NCI-H446 (cell line): ENCODE data around the gene NAT14.

ENCODE experiments used
- DNase-seq, 2 experiments: peaks; one replicate each; lab custom pipeline; 2025; lab: John Stamatoyannopoulos, UW

The NAT14 gene

DNA sequence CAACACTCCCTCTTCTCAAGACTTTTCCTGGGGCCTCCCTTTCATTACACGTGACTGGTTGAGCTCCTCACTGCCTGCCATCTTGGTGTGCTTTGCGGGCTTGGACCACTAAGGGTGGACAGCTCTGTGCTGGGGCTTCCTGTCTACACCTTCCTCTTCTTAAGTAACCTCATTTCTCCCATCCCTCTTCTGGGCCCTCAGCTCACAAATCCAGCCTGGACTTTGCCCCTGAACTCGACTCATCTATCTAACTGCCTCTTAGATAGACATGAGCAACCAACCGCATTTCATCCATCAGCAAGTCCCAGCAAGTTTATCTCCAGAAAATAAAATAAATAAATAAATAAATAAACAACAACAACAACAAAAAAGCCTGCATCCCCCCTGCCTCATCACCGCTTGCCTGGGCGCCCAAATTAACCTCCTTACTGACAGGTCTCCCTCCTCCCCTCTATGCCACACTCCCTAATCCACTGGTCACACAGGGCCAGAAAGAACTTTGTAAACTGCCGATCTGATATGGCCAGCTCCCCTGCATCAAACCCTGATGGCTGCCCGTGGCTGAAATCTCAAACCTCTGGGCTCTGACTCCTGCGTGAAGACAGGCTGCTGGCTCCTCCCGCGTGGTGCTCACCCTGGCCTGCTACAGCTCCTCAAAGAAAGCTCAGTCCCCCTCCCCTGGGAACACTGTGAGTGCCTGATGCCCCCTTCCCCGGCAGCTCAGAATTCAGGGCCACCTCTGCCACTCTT lies 31.3 kb upstream of the NAT14 start:
- no peak for DNase-seq

DNA sequence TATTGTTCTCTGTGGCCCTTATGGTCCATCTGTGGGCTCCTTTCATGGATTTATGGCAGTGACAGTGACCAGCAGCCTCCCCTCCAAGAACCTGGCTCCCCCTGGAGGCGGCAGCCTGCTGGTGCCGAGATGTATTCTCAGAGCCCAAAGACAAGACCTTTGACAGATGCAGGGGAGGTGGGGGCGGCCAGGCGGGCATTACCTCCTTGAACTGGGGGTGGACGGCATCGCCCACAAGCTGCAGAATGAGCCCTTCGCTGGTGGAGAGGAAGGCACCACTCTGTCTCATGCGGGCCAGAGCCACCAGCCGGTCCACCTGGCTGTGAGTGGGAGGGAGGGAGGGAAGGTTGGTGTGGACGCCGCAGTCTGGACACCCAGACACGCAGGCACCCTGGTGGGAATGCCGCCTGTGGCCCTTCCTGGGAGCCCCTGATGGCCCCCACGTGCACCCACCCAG lies 30.2 kb upstream of the NAT14 start:
- no peak for DNase-seq

DNA sequence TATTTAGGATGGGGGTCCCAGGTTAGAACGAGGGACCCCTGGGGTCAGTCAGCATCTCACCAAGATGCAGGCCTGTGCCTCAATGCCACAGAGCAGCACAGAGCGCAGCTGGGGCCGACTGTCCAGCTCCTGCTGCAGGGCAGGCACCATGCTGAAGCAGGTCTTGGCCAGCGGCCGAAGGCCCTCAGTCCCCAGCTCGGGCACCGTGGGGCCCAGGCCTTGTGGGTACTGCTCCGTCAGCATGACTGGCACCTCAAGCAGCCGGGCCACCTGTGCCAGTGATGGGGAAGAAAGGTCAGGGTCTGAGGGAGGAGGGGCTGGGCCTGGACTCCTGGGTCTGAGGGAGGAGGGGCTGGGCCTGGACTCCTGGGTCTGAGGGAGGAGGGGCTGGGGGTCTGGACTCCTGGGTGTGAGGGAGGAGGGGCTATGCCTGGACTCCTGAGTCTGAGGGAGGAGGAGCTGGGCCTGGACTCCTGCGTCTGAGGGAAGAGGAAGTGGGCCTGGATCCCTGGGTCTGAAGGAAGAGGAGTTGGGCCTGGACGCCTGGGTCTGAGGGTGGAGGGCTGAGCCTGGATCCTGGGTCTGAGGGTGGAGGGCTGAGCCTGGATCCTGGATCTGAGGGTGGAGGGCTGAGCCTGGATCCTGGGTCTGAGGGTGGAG lies 29.3 kb upstream of the NAT14 start:
- DNase-seq = no peak

DNA sequence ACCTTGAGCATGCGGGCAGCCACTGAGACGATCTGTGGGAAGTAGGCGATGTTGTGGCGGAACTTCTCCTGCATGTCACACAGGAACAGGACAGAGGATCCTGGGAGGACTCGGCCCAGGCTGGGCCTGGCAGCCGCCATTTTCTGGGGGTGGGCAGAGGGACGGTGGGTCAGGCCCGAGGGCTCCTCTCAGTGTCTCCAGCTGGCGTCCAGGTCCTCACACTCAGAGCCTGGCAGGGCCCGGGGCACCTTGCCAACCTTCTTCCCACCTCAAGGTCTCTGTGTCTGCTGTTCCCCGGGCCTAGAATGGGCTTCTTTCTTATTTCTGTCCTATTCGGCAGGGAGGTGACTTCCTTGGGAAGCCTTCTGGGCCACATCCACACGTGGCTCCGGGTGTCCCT lies 28.6 kb upstream of the NAT14 start:
- DNase-seq = no peak

DNA sequence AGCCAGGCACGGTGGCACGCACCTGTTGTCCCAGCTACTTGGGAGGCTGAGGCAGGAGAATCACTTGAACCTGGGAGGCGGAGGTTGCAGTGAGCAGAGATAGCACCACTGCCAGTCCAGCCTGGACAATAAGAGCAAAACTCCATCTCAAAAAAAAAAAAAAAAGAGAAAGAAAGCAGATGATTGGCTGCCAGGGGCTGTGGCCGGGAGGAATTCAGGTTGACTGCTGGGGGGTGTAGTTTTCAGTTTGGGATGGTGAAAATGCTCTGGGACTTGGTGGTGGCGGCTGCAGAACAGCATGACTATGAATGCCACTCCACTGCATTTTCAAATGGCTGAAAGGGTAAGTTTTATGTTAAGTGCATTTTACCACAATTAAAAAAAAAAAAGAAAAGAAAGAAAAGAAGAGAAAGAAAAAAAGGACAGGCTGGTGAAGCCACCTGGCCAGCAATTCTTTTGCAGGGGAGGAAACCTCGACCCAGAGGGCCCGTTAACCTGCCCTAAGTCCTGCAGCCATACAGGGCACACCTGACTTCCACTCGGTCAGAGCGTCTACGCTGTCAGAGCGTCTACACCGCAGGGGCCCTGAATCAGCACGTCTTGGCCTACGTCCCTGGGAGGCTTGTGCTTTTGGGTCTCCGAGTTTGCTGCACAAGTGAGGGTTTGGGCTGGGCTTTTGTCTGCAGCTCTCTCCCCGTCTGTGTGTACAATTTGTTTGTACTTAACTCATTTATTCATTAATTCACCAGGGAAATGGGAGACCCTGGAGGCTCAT lies 27.1 kb upstream of the NAT14 start:
- DNase-seq = no peak

DNA sequence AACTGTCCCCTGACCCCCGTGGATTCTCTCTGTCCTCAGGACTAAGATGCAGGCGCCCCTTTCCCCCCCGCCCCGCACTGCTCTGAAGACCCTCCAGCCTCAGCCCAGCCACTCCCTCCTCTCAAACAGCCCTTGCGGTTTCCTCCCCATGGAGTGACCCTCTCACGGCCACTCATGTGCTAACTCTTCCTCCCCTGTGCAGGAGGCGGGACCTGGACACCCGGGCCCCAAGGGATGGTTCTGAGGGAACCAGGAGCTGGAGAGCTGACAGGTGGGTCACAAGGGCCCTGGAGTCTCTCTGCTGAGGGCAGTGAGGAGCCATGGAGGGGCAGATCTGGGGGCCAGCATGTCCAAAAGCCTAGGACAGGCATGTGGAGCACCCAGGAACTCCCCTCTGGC lies 25.4 kb upstream of the NAT14 start:
- DNase-seq = no peak

DNA sequence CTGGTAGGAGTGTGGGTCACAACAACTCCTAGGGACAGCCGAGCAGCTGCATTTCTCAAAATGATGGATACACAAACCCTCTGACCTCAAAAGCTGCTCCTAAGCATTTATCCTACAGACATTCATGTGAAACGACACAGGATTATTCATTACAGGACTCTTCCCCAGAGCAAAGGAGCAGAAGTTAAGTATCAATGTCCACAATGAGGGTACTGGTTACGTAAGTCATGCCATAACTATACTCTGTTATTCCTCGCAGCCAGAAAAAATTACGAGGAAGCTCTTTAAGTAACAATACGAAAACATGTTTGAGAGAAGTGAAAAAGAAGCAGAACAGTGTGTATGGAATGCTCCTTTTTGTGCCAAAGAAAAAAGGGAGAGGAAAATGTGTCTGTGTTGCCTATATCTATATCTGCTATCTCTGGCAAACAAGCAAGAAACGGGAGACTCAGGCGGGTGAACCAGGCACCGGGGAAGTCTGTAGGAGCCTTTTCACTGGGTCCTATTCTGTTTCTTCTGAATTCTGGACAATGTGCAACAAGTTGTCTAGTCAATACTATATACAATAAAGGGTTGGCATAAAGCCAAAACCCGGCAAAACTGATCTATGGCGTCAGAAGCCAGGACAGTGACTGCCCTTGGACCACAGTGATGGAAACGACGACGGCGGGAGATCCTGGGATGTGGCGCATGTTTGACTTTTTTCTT lies 24.9 kb upstream of the NAT14 start:
- peak in 1 of 2 experiments; percentile 34 for DNase-seq

DNA sequence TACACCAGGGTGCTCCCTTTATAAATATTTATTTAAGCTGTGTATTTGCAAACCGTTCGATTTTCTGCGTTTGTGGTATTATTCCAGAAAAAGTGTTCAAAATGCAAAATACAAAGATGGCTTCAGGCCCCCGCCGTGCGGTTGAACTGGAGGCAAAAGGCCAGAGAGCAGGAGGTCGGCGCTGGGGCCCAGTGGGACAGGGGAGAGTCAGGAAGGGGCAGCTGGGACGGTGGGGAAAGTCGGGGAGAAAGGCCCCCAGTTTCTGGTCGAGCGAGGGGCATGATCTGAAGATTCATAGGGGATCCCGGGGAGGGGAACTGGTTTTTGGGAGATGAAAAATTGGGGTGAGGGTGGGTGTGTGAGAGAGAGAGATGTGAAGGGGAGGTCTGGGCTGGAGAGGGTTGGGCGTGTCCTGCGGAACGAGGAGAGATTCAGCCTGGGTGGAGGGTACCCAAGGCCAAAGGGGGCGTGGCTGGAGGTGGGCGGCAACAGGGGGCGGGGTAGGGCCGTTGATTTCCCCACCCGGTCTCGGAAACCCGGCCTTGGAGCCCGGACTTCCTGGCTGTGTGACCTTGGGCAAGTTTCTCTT lies 24.2 kb upstream of the NAT14 start:
- DNase-seq = peak; percentile 60 to 83

DNA sequence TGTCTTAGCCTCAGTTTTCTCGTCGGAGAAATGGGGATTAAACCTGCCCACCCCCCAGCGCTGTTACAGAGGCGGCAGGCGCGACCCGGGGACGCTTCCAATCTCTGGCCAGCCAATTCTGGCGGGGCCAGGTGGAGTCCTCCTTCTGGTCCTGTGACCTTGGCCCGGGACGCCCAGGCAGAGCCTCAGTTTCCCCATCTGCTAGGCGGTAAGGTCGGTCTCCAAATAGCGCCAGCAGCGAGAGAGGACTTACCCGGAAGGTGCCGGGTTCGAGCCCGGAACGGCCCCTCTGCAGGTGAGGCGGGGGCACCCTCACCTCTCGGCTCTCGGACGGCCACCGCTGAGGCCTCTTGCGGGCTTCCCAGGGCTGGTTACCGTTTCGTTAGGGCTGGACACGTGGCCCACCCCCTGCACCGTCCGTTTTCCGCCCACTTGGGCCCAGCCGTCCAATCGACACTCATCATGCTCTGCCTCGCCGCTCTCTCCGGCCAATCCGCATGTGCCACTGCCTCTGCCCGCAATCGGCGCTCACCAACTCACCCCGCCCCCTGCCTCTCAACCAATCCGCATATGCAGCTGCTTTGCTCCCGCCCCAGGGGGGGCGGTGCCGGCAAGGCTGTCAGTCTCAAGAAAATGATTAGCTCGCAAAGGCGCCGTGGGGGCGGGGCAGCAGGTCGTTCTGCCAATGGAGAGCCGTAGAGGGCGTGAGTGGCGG lies 23.6 kb upstream of the NAT14 start, which contains the start of gene ISOC2:
Gene ISOC2, minus strand, starts transcription at position 384 of the 715 bp plus-strand sequence. CDS start 5,156 bp downstream, outside the sequence.
- DNase-seq = peak; percentile 99 to 100

DNA sequence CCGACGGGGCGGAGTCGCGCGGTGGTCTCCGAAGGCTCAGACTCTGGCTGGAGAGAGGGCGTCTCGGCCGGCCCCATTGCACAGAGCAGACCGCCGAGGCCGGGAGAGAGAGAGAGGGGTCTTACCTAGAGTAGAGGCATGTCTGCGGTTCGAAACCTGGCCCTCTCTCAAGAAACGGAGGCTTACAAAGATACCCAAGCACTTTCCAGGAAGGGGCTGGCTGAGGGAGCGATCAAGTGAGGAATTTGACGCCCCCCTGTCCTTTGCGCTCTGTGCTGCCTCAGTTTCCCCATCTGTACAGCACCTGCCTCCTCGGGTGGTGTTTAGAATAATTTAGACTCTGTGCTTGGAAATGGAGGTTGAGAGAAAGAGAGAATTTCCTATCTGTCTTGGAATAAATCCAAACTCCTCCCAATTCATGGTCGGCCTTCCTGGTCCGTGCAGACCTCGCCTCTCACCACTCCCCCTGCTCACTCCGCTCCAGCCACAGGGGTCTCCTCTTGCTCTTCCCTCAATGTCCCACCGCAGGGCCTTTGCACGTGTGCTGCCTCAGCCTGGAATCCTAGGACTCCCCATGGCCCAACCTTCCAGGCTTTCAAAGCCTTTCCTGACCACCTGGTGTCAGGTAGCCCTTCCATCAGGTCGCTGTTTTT lies 22.9 kb upstream of the NAT14 start:
- peak in 1 of 2 experiments; percentile 59 for DNase-seq

DNA sequence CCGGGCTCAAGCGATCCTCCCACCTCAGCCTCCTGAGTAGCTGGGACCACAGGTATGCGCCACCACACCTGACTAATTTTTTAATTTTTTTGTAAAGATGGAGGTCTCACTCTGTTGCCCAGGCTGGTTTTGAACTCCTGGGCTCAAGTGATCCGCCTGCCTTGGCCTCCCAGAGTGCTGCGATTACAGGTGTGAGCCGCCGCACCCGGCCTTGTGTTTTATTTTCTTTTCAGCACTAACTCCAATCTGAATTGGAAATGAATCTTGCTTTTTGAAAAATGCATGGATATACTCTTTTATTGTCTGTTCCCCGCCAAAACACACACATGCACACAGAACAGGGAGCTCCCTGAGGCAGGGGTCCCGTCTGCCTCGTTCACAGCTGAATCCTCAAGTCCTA lies 22.3 kb upstream of the NAT14 start:
- no peak for DNase-seq

DNA sequence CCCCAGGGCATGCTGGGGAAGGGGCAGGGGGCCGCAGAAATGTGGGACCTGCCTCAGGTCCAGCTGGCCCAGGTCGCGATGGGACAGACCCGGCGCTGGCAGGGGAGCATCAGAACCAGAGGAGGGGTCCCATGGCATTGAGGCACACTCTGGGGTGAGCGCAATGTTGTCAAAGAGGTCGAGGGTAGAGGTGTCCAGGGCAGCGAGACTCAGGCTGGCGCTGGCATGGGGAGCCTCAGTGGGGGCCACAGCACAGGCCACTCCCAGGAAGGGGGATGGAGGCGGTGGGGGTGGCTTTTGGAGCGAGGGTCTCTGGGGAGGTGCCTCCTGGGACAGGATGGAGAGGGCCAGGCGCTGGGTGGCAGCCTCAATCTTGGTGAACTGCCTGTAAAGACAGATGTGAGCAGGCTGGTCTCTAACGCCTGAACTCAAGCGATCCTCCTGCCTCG lies 21.4 kb upstream of the NAT14 start:
- no peak for DNase-seq

DNA sequence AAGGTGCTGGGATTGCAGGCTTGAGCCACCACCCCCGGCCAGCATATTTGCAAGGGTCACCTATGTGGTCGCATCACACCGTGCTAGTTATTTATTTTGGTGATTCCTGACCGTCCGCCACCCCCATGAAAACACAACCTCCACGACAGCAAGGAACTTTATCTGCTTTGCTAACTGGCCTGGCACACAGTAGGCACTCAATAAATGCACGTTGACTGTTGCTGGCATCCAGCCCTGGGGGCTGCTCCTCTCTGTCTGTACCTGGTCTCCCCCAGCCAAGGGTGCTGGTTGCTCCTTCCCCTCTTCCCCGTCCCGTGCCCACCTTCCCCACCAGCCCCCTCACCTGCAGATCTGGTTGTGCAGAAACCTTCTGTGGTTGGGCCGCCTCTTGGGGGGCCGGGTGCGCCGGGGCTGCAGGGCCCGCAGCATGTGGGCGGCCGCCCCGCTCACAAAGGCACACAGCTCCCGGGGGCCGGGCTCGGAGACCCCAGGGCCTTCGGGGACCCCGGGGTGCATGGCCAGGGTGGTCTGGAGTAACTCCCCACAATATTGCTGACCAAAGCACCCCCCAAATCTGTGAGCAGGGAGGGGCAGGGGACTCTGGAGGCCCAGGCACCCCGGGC lies 20.8 kb upstream of the NAT14 start:
- DNase-seq = no peak

DNA sequence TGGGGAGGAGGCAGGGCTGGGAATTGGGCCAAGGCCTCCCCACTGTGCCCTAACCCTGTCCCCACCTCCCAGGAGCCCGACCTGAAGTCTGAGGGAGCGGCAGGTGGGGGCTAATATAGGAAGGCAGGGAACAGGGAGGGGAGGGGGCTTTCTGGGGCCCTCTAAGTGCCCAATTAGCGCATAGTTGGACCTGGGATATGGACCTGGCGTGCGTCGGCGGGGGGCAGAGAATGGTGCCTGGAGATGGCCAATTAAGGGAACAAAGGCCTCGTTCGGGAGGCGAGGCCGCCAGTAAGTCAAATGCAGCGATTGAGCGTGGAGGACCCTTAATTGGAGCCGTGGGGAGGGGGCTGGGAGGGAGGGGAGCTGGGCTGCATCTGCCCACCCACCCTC lies 20.3 kb upstream of the NAT14 start, which contains the start of gene C19orf85:
Gene C19orf85, minus strand, starts transcription at position 90 of the 393 bp plus-strand sequence. CDS start 197 bp downstream, outside the sequence.
- DNase-seq = no peak

DNA sequence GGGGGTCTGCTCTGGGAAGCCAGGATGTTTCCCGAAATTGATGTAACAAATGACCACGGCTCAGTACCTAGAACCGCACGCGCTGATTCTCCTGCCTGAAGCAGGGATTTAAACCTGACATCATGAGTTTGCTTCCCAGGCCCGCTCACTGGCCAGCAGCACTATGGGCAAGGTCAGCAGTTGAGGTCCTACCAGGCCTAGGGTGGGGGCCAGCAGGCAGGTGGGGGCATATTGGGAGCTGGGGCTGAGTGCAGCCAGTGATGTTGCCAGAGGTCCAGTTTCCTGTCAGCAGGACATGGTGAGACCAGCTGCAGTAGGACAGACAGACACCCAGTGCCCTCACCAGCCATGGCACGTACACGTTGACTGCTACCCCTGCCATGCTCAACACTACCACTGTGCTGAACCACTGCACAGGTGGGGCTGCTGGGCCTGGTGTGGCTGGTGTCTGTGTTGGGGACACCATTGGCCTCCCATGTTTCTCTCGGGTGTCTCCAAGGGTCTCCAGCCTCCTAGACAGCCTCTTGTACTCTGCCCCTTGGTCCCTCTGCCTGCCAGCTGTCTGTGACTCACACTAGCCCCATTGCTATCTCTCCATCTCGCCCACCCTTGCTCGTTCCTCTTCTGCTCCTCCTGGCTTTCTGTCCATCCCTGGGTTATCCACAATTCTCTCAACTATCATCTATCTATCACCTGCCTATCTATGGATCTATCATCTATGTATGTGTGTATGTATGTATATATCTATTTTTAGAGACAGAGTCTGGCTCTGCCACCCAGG lies 19.3 kb upstream of the NAT14 start:
- DNase-seq = no peak

DNA sequence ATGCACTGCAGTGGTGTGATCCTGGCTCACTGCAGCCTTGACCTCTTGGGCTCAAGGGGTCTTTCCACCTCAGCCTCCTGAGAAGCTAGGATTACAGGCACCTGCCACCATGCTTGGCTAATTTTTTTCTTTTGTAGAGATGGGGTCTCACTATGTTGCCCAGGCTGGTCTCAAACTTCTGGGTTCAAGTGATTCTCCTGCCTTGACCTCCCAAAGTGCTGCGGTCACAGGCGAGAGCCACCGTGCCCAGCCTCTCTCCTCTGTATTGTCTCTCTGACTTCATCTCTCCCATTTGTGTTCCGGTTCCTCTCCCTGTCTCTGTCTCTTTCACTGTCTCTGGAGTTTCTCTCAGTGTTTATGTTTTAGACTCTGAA lies 18.8 kb upstream of the NAT14 start:
- DNase-seq = no peak

DNA sequence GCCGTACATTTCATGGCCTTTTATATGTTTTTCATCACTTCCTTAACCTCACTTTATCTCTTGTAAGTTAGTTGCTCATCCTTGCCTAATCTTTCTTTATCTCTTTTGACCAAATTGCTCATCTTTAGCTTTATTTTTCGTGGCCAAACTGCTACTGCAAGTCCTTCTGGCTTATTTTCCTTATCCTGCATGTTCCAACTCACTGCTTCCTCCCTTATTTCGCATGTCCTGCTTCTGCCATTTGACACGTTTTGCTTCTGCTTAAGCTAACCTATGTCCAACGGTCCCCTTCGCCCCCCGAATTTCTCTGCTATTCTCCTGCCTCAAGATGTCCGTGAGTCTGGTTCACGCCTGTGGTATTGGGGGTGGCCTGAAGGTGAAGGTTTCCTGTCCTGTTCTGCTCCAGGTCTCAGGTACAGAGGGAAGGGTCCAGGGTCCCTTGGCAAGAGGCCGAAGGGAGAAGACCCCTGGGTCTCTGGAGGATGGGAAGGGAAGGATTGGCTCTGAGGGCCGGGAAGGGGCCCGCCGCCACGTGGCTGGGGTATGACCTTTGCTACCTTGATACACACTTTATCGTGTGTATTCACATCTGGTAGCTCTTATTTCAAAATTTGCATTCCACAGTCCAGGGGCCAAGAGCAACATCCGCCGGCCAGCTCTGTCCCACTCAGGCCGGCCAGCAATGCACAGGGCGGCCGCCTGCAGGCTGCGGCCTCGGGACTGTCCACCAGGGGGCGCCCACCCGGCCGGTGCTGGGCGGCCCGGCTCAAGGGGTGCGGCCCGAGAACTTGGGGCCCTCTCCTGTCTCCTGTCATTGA lies 17.5 kb upstream of the NAT14 start:
- peak in 1 of 2 experiments; percentile 41 for DNase-seq

DNA sequence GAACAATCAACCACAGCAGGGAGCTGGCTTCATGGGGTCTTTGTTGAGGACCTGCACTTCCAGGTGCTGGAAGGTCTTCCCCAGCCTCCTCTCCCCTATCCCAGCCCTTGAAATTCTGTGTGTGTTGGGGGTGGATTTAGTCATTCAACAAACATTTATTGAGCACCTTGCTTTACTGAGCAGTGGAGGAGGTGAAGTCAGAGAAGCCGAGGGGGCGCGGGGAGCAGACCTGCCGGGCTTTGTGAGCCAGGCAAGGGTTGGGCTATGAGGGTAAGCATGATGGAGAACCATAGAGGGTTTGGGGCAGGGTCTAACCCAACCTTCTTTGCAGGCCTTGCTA lies 17.0 kb upstream of the NAT14 start:
- no peak for DNase-seq
